NCI-H2029 treated with DMSO at 0.1 percent for 48 hours (cell line): ENCODE results near the gene ACTN4.
A peak's percentile ranks its signal among the peaks of the same experiment; 100 is the strongest.

ENCODE experiments used
- DNase-seq: peaks from one replicate; lab custom pipeline; 2025; lab: John Stamatoyannopoulos, UW

ACTN4 gene

GRCh38 chr19:38709671-38710415, 62.4 kb downstream of the ACTN4 start:
- no peak for DNase-seq

GRCh38 chr19:38710416-38710702, 62.9 kb downstream of the ACTN4 start:
- no peak for DNase-seq

DNA sequence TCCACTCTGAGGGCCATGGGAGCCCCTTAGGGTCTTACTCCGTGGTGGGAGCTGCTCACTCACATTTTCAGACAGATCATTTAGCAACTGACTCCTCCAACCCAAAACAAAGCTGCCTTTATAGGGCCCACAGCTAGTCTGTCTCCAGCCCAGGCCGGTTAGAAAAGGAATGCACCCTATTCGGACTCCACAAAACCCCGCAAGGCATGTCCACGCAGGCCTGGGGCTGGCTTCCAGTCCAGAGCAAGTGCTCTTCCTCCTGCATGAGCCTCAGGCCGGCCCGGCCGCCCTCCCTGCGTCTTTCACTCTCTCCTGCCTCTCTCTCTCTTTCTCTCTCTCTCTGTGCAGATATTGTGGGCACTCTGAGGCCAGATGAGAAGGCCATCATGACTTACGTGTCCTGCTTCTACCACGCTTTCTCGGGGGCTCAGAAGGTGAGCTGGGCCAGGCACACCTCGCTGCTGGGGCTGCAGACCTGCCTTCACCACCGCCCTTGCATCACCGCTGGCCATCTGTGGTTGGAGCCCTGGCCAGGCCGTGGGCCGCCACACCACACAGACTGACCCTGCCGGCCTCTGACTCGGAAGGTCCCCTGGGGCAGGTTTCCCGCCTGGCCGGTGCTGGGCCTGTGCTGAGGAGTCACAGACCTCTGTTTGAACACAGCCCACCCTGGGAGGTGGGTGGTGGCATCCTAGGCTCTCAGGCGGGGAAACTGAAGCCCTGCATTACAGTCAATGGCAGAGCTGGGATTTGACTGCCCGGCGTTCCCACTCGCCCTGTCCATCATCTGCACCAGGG, 63.7 kb downstream of the ACTN4 start:
- DNase-seq, result no peak

DNA sequence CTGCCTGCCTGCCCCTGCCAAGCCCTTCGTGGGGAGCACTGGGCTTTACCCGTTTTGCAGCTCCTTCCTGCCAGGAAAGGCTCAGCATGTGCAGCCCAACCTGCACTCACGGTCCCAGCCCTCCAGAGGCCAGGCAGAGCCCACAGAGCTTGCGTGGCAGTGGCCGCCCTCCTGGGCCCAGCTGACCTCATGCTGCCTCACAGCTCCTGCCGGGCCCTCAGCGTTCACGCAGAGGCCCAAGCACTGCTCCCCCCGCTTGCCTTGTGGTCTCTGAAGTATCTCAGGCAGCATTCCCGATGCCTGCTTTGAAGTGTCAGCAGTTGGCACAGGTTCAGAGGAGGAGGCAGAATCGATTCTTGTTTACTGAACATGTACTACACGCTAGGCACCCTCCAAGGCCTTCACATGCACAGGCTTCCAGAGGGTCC, 64.3 kb downstream of the ACTN4 start:
- peak; percentile 67 for DNase-seq

DNA sequence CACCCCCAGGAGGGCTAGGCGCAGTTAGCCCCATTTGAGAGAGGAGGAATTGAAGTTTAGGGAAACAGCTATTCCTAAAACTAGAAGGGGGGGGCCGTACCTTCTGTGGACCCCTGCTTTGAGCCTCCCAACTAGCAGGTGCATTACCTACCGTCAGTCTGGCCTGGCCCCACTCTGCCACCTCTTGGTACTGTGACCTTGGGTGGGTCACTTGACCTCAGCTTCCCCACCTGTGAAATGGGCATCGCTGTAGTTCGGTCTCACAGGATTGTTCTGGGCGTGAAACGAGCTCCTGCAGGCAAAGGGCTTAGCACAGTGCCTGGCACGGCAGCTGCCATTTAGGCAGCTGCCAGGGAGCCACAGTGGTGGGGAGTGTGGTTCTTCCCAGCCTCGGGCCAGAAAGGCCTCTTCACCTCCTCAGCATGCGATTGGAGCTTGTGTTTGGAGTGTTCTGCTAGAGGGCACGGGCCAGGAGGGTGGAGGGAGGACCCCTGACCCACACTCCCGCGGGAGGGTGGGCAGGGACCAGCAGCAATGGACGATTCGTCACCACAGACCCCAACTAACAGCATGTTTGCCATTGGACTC, 64.8 kb downstream of the ACTN4 start:
- DNase-seq, result no peak

DNA sequence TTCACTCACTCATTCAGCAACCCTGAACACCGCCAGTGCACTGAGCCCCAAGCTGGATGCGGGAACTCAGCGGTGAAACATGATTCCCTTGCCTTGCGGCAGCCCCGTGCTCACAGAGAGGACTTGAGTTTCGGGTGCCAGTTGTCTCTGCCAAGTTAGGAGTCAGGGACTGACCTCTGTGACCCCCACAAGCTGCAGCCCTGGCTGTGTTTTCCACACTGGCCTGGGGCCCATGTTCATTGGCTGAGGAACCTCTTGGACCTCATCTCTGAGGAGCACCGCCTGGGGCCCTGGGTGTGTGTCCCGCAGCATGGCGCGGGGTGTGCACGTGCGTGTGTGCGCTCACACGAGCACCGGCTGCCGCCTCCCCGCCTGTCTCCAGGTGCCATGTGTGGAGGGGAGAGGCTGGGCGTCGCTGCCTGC, 65.8 kb downstream of the ACTN4 start:
- no peak for DNase-seq

- no peak for DNase-seq
Measured at GRCh38 chr19:38713865-38714264, 66.4 kb downstream of the ACTN4 start.

- no peak for DNase-seq
Measured at GRCh38 chr19:38714354-38714778, 66.9 kb downstream of the ACTN4 start.

- DNase-seq, result no peak
Measured at GRCh38 chr19:38715555-38715954, 68.1 kb downstream of the ACTN4 start.

- no peak for DNase-seq
Measured at GRCh38 chr19:38717051-38717450, 69.6 kb downstream of the ACTN4 start.

DNA sequence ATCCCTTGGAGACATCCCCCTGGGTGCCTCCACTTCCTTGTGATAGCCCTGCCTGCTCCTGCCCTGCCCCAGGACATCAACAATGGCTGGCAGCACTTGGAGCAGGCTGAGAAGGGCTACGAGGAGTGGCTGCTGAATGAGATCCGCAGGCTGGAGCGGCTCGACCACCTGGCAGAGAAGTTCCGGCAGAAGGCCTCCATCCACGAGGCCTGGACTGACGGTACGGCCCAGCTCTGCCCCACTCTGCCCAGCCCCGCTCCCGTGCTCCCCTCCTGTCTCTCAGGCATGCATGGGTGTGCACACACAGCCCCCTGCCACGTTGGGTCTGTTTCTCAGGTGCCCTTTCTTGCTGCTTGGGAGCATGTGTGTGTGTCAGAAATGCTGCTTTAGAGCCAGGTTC, 70.4 kb downstream of the ACTN4 start:
- DNase-seq, result no peak

DNA sequence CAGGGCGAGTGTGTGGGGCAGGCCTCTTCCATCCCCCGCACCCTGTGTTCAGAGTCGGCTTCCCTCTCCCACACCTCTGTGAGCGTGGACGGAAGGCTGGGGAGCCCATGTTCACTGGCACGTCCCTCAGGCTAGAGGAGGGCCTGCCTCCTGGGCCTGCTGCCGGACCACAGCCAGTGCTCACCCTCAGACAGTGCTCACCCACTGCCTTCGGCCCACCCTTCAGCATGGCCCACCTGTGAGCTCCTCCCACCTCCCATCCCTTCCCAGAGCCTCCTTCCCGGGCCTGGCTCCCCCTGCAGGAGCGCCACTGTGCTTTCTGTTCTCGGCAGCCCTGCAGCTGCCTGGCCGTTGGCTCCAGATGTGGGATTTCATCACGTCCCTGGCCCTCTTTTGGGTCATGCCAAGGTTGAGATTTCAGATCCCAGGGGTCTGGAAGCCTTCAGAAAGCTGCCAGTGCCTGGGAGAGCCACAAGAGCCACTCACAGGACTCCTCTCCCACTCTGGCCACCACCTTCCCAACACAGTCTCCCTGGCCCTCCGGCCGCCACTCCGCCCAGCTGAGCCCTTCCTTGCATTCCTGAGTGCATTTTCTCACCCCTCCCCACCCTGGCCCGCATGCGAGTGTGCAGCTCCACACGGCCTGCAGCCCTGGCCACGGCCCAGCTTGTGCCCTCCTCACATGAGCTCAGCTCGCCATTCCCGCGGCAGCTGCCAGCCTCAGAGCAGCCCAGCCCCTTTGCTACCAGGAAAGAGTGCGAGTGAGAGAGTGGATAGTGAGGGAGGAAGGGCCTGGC, 71.5 kb downstream of the ACTN4 start:
- DNase-seq, result peak; percentile 58

- DNase-seq, result peak; percentile 34
Measured at GRCh38 chr19:38719761-38720558, 72.5 kb downstream of the ACTN4 start.

DNA sequence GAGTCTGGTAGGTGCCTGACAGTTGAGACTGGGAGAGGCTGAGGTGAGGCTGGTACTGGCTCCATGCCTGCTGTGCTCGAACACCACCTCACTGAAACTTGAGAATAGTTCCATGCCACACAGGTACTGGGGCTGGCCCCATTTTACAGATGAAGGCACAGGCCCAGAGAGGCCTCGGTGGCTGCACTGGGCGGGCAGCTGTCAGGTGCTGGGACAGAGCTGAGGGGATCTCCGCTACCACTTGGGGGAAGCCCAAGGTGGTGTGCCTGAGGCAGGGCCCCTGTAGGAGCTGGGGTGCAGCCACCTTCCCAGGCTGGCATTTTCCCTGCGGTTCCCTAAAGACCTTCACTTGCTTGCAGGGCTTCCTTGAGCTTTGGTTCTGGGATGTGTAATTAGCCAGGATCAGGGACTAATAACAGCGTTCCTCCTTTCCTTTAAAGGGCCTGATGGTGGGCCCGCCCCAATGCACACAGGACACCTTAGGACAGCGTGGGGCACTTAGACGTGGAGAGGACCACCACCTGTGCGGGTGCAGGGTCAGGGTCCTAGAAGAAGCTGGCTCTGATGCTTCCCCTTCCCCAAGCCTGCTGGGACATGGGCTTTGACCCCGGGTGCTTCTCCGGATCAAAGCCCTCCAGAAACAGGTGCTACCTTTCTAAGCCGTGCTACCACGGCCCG, 73.2 kb downstream of the ACTN4 start:
- no peak for DNase-seq

- DNase-seq, result no peak
Measured at GRCh38 chr19:38721496-38721895, 74.0 kb downstream of the ACTN4 start.

- DNase-seq, result no peak
Measured at GRCh38 chr19:38721979-38722773, 74.7 kb downstream of the ACTN4 start.

DNA sequence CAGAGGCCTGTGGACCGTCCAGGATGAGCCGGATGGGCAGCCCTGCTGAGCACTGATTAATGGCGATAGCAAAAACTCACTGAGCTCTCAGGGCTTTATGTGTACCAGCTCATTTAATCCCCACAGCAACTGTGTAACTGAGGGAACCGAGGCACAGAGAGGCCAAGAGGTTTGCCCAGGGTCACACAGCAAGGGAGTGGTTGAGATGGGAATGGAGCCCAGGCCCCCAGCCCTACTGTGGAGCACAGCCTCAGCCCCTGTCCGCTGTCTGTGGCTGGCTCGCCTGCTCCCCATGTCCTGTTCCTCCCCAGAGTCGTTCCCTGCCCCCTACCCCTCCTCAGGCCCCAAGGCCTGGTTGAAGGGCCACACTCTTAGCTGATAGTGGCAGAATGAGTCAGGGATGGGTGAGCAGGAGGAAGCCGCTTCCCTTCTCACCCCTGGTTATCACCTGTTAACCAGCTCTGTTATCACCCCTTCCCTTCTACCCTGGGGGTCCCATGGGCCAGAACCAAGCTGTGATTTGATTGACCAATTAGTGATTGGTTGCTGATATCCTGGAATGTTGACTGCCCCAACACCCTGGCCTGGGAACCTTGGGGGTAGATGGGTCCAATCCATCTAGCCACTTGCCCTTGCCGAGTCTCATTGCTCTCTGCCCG, 75.6 kb downstream of the ACTN4 start:
- DNase-seq, result no peak

DNA sequence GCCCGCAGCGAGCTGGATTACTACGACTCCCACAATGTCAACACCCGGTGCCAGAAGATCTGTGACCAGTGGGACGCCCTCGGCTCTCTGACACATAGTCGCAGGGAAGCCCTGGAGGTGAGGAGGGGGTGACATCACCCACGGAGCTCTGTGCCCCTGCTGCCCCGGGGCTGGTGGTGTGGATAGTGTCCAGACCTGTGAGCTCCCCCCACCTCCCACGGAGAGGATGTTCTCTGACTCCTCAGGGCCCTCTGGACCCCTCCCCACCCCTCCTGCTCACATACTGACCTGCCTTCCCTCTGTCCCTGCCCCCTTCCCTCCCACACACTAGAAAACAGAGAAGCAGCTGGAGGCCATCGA, 76.1 kb downstream of the ACTN4 start:
- DNase-seq, result no peak

- DNase-seq, result no peak
Measured at GRCh38 chr19:38723990-38724854, 76.8 kb downstream of the ACTN4 start.
